HG02798 (cell line): ENCODE data around the gene CPE.
"Not testable (repeated sequence)": the region's sequence is repeated elsewhere in the genome, so short reads cannot be mapped to it uniquely, and the experiment has no call there.

ENCODE experiments used
- ATAC-seq: cut with Tn5 transposase; IDR thresholded peaks from one replicate; pipeline ENCODE4 v1.9.1; 2021; ENCODE audit warnings: mild to moderate bottlenecking; ENCODE audit not compliant: unreplicated experiment, poor library complexity

Gene CPE

DNA sequence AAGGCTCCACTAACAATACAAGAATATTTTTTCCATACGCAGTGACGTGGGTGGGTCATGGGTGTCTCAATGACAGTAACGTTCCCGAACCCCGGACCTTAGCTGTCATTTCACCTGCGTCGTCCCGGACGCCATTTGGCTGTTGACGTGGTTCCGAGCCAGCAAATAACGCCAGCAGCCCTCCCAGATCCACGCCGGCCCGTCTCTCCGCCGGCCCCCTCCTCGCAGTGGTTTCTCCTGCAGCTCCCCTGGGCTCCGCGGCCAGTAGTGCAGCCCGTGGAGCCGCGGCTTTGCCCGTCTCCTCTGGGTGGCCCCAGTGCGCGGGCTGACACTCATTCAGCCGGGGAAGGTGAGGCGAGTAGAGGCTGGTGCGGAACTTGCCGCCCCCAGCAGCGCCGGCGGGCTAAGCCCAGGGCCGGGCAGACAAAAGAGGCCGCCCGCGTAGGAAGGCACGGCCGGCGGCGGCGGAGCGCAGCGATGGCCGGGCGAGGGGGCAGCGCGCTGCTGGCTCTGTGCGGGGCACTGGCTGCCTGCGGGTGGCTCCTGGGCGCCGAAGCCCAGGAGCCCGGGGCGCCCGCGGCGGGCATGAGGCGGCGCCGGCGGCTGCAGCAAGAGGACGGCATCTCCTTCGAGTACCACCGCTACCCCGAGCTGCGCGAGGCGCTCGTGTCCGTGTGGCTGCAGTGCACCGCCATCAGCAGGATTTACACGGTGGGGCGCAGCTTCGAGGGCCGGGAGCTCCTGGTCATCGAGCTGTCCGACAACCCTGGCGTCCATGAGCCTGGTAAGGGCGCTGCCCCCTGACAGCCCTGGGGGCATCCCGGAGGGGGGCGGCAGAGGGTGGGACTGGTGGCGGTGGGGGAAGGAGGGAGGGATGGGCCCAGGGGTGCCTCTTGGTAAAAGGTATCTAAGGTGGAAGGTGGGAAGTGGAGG, at the start of gene CPE:
TSS of gene CPE (plus strand) at position 264 of the 933 bp plus-strand sequence. CDS start at position 478, 214 bp downstream.
- peak; percentile 95 for ATAC-seq

DNA sequence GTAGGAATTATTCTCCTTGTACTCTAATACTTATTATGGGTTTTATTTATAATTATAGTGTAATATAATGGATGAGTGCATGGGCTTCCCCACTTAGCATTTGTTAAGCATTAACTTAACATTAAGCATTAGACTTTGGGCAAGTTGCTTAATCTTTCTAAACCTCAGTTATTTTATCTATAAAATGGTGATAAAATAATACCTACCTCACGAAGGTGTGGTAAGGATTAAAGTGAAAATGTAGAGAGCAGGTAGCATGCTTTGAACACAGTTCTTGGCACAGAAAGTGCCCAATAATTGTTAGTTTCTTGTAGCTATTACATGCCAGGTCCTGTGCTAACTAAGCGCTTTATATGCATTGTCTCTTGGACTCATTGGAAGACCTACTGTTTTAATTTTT, 48.7 kb upstream of the CPE start:
- no peak for ATAC-seq

DNA sequence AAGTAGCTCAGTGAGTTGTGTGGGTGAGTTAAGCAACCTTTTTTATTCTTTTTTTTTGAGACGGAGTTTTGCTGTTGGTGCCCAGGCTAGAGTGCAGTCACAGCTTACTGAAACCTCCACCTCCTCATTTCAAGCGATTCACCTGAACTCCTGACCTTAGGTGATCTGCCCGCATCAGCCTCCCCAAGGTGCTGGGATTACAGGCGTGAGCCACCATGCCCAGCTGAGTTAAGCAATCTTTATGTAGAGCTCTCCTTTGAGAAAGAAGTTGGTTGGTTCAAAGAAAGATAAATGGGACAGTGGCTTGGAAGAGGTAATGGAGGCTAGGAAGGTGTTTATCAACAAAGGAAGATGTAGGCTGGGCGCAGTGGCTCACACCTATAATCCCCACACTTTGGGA, 48.1 kb upstream of the CPE start:
- ATAC-seq, result no peak

DNA sequence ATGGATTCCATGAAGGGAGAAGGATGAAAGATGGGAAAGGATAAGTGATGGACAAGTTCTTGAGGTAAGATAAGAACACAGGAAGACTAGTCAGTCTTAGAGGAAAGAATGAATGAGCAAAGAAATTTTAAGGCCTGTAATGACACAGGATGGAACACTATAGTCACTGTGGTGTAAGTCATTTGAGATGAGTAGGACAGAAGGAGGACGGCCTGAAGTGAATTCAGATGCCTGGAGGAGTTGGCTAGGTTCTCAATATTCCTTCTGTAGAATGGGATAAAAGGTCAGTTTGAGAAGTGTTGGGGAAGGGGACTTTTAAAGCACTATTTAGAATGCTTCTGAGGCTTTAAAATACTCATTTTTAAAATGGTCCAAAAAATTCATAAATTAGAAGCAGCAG, 47.4 kb upstream of the CPE start:
- no peak for ATAC-seq

DNA sequence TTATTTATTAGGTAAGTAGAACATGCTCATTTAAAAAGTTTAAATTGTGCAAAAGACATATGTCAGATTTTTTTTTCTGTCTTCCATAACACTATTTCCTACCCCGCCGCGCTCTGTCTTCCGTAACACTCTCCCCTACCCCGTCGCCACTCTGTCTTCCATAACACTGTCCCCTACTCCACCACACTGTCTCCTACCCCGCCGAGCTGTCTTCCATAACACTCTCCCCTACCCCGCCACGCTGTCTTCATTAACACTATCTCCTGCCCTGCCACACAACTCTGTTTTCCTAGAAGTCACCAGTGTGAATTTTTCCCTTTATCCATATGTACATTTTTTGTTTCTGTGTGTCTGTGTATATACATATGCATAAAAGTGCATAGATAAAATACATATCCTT, 47.0 kb upstream of the CPE start:
- no peak for ATAC-seq

DNA sequence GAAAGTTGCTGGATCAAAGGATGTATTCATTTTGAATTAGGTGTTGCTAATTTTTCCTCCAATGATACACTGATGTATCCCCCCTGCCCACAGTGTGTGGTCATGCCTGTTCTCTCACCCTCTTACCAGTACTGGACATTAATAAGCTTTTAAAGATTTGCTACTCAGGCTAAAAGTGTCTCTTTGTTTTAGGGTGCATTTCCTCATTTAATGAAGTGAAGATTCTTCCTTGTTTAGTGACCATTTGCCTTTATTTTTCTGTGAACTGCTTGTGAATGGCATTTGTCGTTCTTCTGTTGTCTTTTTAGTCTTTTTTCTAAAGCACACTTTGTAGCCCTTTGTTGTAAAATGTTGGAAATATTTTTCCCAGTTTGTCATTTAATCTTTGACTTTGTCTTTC, 46.3 kb upstream of the CPE start:
- no peak for ATAC-seq

DNA sequence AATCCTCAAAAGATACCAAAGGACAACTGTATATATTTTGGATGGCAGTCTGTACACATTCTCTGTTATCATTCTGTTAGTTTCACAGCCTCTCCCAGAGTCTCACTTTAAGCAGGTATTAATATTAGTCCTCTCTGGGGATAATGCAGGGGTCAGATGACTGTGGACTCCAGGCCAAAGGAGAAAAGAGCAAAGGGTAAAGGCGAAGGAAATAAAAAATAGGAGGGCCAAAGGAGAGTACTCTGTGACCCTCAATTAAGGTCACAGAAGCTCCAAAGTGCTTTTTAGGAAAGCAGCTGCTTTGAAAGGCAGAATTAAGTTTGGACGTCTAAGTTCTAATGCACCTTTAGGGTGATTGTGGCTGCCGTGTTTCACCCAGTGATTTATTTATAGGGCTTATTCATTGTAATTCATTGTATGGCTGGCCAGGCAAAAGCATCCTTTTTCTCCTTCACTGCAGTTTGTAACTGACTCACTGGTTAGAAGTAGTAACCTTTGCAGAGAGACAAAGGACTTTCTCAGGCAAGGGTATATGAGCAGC, 43.6 kb upstream of the CPE start:
- ATAC-seq, result no peak

DNA sequence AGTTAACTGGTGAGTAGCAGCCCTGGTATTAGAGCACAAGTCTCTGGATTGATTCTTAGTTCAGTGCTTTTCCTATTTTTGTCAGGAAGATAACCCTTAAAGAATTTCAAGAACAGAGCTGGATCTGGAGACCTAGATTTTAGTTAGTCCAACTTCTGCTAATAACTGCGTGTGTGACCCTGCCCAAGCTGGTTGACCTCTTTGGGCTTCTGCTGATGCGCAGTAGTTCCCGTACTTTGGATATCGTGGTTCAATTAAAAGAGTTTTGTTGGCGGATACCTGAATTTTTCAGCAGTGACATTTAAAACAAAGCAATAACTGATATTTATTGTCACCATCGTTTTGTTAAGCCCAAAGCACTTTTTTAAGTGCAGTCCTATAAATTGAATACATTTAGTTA, 42.1 kb upstream of the CPE start:
- no peak for ATAC-seq

DNA sequence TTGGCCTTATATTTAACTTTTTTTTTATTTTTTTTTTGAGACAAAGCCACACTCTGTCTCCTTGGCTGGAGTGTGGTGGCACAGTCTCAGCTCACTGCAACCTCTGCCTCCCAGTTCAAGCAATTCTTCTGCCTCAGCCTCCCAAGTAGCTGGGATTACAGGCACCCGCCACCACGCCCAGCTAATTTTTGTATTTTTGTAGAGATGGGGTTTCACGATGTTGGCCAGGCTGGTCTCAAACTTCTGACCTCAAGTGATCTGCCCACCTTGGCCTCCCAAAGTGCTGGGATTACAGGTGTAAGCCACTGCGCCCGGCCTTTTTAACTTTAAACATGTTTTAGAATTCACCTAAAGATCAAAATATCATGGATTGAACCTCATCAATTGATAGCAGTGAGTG, 36.5 kb upstream of the CPE start:
- not testable (repeated sequence) for ATAC-seq

DNA sequence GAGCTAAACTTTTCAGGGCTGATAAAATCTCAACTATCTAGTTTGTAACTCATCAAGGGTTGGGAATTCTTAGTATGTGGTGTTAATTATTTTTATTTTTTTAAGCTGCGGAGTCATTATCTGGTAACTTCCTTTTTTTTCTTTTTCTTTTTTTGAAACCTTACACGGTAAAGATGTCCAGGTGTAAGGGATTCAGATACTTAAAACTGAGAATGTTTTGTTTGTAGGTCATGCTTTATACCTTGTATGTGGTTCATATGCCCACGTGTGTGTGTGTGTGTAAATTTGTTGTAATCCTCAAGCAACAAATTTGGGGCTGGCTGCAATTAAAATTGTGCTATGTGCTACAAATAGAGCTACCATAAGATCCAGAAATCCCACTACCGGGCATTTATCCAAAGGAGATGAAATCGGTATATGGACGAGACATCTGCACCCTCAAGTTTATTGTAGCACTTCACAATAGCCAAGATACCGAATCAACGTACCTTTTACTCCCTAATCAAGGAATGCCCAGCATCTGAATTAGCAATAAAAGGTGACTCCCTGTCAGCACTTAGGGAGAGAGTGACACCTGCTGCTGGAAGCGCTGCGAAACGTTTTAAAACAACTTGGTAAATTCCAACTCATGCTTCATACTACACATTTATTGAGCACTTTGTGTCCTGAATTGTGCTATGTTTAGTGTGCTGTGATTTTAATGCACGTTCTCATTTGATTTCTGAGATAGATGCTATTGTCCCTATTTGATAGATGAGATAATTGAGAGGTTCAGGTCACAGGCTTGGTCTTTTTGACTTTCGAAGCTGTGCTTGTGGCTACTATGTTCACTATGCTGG, 35.2 kb upstream of the CPE start:
- no peak for ATAC-seq

DNA sequence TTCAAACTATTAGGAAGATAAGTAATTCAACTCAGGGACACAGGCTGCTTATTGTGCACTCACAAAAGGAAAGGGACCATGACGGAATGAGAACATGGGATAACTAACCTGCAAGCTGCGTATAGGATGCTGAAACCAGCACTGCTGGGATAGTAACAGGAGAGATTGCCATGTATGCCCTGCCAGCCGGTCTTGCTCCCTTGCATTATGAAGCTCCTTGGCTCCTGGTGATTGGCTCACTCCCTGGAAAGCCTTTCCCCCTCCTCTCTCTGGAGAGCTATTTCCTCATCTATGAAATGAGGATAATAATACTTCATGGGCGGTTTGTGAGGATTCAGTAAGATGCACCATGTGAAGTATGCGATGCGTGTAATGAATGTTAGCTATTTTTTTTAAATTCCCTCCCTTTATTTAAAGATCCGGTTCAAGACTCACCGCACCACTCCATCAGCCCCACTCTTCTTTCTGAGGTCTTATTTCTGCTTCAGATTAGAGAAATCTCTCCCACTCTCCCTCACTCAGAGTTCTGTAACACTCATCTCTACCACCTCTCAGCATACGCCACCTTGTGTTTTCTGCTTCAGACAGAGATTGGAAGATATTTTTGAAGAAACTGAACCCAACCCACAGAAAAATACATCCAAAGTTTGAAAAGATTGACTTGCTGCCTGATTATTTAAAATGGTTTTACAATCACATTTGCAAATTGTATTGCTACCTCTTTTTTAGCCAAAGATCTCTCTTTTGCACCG, 33.0 kb upstream of the CPE start:
- ATAC-seq, result no peak

DNA sequence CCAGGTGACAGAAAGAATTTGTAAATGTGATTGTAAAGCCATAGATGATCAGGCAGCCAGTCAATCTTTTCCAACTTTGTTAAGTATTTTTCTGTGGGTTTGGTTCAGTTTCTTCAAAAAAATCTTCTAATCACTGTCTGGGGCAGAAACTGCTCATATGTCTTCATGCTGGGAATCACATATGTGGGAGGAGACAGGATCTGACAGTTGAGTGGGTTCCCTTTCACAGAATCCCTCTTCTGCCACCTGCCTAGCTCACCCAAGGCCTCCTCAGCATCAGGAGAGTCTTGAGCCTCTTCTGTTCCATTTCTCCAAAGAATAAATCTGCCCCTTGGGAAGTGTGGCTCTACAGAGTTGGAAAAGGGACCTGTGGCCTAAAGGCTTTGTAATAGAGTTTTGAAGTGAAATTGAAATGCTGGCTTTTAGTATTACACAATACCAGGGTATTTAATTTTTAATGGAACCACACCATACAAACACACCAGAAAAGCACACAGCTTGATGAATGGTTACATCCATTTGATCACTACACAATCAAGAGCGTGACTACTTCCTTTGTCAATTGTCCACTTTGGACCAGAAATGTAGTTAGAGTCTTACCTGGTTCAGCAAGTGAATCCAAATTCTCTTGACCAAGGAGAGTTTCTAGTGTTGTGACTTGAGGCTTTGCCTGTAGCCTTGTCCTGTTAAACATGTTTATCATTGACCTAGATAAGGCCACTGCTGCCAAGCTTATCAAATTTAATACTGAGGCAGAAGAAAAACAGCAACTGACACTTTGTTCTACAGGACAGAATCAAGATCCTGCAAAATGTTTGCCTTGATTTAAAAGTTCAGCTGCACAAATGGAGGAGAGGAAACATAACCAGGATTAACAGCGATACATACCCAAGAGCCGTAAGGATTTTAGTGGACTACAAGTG, 30.9 kb upstream of the CPE start:
- ATAC-seq, result no peak

DNA sequence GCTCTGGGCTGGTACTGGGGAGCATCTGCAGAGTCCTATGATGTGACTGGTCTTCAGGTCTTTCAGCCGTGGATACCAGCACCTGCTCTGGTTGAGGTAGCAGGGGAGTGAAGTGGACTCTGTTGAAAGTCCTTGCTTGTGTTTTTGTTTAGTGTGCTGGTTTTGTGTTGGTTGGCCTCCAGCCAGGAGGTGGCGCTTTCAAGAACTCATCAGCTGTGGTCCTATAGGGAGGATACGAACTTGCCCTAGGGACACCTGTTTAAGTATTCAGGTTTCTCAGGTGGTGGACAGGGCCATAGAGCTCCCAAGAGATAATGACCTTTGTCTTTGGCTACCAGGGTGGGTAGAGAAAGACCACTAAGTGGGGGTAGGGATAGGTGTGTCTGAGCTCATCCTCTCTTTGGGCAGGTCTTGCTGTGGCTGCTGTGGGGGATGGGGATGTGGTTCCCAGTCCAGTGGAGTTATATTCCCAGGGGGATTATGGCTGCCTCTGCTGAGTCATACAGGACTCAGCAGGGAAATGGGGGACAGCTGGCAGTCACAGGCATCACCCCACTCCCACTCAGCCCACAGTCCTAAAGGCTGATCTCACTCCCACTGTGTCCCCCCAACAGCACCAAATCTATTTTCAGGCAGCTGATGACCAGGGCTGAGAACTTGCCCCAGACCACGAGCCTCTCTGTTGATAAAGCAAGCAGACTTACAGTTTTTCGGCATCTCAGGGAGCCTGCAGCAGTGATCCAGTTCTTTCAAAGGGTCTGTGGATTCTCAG, 27.3 kb upstream of the CPE start:
- no peak for ATAC-seq

DNA sequence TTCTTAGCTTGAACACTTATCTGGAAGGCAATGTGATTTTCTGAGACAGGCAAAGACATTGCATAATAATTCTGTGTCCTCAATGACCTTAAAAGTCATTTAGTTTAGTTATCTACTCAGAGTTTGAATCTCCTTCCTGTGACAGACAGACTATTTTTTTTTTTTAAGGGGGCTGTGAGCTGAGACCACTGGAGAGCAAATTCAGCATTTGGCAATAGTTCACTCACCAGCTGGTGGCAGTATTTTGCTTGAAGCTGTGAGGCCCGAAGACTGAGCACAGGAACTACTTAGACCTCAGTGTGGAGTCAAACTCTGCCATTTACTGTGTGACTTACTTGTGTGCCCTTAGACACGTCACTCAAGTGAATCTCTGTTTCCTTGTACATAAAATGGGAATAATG, 22.9 kb upstream of the CPE start:
- peak; percentile 53 for ATAC-seq

DNA sequence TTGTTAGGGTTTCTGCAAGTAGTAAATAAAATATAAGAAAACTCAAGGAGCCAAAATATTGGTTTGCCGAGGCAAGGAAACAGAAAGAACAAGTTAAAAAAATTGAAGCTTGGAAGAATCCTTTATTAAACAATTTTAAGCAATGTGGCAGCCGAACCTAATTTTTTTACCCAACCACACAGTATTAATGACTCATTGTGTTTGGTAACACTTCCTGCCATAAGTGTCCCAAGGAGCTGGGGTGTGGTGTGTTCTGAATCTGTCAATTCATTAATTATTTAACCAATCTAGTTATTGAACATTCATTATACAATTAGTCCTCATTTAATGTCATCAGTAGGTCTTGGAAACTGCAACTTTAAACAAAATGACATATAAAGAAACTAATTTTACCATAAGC, 19.3 kb upstream of the CPE start:
- ATAC-seq, result no peak

DNA sequence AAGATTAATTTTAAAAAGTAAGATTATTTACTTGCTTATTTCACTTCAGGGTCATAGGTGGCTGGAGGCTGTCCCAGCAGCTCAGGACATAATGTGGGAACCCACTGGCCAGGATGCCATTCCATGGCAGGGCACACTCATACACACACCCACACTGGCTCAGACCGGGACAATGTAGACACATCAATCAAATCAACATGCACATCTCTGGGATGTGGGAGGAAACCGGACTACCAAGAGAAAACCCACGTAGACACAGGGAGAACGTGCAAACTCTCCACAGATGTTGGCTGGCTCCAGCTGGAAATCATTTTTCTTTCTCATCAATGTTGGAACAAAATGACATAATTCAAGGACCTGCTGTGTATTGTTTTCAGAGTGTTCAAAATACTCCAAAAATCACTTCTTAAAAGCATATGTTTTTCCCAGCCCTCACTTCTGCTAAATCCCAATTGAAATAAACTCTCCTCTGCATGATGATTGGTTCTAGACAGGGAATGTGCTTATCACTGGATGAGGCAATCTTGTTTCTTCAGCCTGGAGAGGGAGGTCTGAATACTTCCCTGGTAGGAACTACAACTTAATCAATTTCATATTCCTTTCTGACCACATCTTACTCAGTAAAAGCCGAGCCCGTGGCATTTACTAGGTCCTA, 18.6 kb upstream of the CPE start:
- no peak for ATAC-seq

DNA sequence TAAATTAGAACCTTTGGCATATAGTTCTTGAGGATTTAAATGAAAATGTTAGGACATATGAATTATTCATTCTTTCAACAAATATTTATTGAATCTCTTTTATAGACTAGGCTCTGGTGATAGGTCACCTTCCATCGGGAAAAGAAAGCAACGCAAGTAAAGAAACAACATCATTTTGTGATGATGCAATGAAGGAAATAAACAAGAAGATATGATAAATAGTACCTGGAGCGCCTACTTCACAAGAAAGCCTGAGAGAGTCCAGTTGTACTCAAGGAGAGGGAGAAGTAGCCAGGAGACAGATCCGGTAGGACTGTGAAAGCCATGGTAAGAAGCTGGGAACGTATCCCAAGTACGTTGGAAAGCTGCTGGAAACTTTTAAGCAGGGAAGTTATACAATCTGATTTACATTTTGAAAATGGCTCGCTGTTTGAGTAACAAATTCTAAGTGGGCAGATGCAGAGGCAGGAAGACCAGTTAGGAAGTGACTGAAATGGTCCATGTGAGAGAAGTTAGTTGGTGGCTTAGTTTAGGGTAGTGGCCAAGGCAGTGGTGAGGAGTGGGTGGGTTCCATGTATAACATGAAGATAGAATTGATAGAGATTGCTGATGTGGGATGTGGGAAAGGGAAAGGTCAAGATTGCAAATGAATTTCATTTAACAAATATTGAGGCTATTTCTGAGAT, 17.7 kb upstream of the CPE start:
- ATAC-seq, result no peak

DNA sequence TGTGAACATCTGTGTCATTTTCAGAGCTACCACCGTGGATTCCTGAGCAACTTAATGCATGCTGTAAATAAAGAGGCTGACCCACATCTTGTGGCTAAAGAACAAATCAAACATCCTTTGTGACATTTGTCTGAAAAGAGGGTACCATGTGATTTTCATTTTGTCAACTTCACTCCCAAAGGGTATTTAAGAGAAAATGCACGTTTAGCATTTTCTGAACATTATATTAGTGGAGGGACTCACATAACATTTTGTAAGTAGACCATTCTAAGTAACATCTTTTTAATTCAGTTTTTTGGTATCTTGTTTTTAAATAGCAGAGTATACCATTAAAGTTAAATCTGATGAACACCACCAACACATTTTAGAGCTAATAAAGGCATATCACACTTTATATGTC, 17.0 kb upstream of the CPE start:
- ATAC-seq, result no peak
